SU-DHL-6 (cell line): ENCODE results near the gene OR11H6.

ENCODE experiments used
- H2AFZ ChIP-seq: fragments of 200-600 bp; sonication (generic); 2 replicates; pipeline ENCODE4 v1.6.1; 2014; ENCODE audit warnings: low read depth, mild to moderate bottlenecking, moderate library complexity, mixed read lengths, antibody characterized with exemption, low read length; ENCODE audit not compliant: severe bottlenecking
- H3F3A ChIP-seq: fragments of 200-600 bp; shearing (Covaris generic); 2 replicates; pipeline ENCODE4 v1.6.0; 2016; ENCODE audit warnings: antibody characterized with exemption, mild to moderate bottlenecking; ENCODE audit not compliant: insufficient read depth
- H3K27ac ChIP-seq: fragments of 200-600 bp; sonication (generic); 2 replicates; pipeline ENCODE4 v1.5.1; 2016; ENCODE audit warnings: low read depth, mild to moderate bottlenecking, low read length, moderate library complexity, mixed read lengths
- H3K27me3 ChIP-seq: fragments of 200-600 bp; sonication (generic), shearing (Covaris generic); 2 replicates; pipeline ENCODE4 v1.6.0; 2014; ENCODE audit warnings: mild to moderate bottlenecking, low read length
- H3K36me3 ChIP-seq: fragments of 200-600 bp; sonication (generic); 2 replicates; pipeline ENCODE4 v1.6.1; 2014; ENCODE audit warnings: mild to moderate bottlenecking, low read length, mixed read lengths
- H3K4me2 ChIP-seq: fragments of 300-600, 200-600 bp; shearing (Covaris generic), sonication (generic); 2 replicates; pipeline ENCODE4 v1.6.0; 2014; ENCODE audit warnings: low read length, low read depth, mild to moderate bottlenecking; ENCODE audit not compliant: poor library complexity, severe bottlenecking
- H3K4me3 ChIP-seq: fragments of 200-600 bp; sonication (generic); 2 replicates; pipeline ENCODE4 v1.5.1; 2014; ENCODE audit warnings: antibody characterized with exemption, low read length, mild to moderate bottlenecking, mixed read lengths; ENCODE audit not compliant: insufficient read depth, poor library complexity, severe bottlenecking
- H3K79me2 ChIP-seq: fragments of 200-600 bp; sonication (generic); 2 replicates; pipeline ENCODE4 v1.6.1; 2014; ENCODE audit warnings: mild to moderate bottlenecking, low read length, moderate library complexity; ENCODE audit not compliant: insufficient read depth
- H3K9ac ChIP-seq: fragments of 200-600 bp; sonication (generic); 2 replicates; pipeline ENCODE4 v1.7.0; 2014; ENCODE audit warnings: mild to moderate bottlenecking, low read length
- H3K9me2 ChIP-seq: fragments of 200-600 bp; sonication (generic); replicated peaks from 2 replicates; pipeline ENCODE4 v1.6.1; 2014; ENCODE audit warnings: low read length; ENCODE audit not compliant: insufficient read depth
- H3K9me3 ChIP-seq: fragments of 200-600 bp; sonication (generic); 2 replicates; pipeline ENCODE4 v1.6.1; 2014; ENCODE audit warnings: low read length, mixed read lengths; ENCODE audit not compliant: insufficient read depth
- H4K20me1 ChIP-seq: fragments of 200-600 bp; sonication (generic); 2 replicates; pipeline ENCODE4 v1.6.1; 2014; ENCODE audit warnings: low read depth, mild to moderate bottlenecking, antibody characterized with exemption, low read length, moderate library complexity, mixed read lengths
- CTCF ChIP-seq: fragments of 200-600 bp; sonication (generic); IDR thresholded peaks from one replicate; pipeline ENCODE4 v1.5.1; 2017; ENCODE audit warnings: antibody characterized with exemption, mild to moderate bottlenecking, low read length, moderate library complexity; ENCODE audit not compliant: insufficient read depth, poor library complexity, severe bottlenecking
- EZH2phosphoT487 ChIP-seq: fragments of 200-600 bp; sonication (generic), shearing (Covaris generic); conservative IDR thresholded peaks from 2 replicates; pipeline ENCODE4 v1.6.1; 2018; ENCODE audit warnings: mild to moderate bottlenecking, antibody characterized with exemption, low read length, moderate library complexity, mixed read lengths

Gene OR11H6

DNA sequence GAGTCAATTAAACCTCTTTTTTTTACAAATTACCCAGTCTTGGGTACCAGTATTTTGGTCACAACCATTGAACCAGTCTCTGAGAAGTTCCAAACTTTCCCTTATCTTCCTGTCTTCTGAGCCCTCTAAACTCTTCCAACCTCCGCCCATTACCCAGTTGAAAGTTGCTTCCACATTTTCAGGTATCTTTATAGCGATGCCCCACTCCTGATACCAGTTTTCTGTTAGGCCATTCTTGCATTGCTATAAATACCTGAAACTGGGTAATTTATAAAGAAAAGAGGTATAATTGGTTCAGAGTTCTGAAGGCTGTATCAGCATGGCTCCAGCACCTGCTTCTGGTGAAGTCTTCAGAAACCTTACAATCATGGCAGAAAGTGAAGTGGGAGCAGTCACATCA is 50.6 kb downstream of the OR11H6 start:
- Histone ChIP-seq H3K79me2 (no peaks in the 10 kb centered on the region), H3K4me3 (no peak overlapping the region), H3K9ac (no peak overlapping the region), H3K9me2 (no peaks in the 10 kb centered on the region), H2AFZ (no peak overlapping the region), H3K27me3 (no peaks in the 10 kb centered on the region), H3K27ac (no peak overlapping the region), H3F3A (no peaks in the 10 kb centered on the region), H3K36me3 (no peaks in the 10 kb centered on the region; the same call in 1 of the 2 replicates), H3K9me3 (peaks cover 8% of the 10 kb centered on the region; the same call in 1 of the 2 replicates), H3K4me2 (no peak overlapping the region), H4K20me1 (no peaks in the 10 kb centered on the region)
- TF ChIP-seq CTCF = no peak
- TF ChIP-seq EZH2phosphoT487 = no peak
